Natural killer cell (primary cell): ENCODE data around the gene ZNF521. TPM values are rescaled to one million over a fixed set of nuclear protein-coding genes. Genes with fewer than 3 reads are reported as not detected.

Source experiments
- ATAC-seq, 3 donors: fragments of 150-1000 bp in 2 of 3; fragments of 200-7000 bp in 1 of 3; cut with Tn5 transposase; 1 replicate in 1 of 3; 2 replicates in 2 of 3; pipeline ENCODE4 v1.10.0; 2021; ENCODE audit warnings: mild to moderate bottlenecking in 2 of 3, moderate library complexity in 2 of 3
- DNase-seq, 2 donors: peaks; one replicate each; pipeline versions ENCODE4 v3.0.0 to v3.0.0-alpha.2; 2013 to 2021; ENCODE audit warnings: mixed read lengths in 1 of 2
- H3K27ac ChIP-seq: one replicate; pipeline ENCODE4 v1.5.1; 2013; ENCODE audit warnings: mild to moderate bottlenecking, low read length
- H3K27me3 ChIP-seq: one replicate; pipeline ENCODE4 v1.6.1; 2013; ENCODE audit warnings: low read length; ENCODE audit not compliant: control insufficient read depth, insufficient read depth
- H3K36me3 ChIP-seq: one replicate; pipeline ENCODE4 v1.6.1; 2013; ENCODE audit warnings: low read length; ENCODE audit not compliant: control insufficient read depth, insufficient read depth
- H3K4me1 ChIP-seq: one replicate; pipeline ENCODE4 v1.6.1; 2013; ENCODE audit warnings: low read length; ENCODE audit not compliant: control insufficient read depth, insufficient read depth
- H3K4me3 ChIP-seq: one replicate; pipeline ENCODE4 v1.5.1; 2013; ENCODE audit warnings: low read length
- H3K9me3 ChIP-seq: one replicate; pipeline ENCODE4 v1.6.1; 2013; ENCODE audit warnings: low read length; ENCODE audit not compliant: control insufficient read depth, insufficient read depth
- H3K27ac Mint-ChIP-seq, 2 donors: one replicate each; pipeline ENCODE4 v1.8.0; 2022; ENCODE audit warnings: mild to moderate bottlenecking in 2 of 2, mixed read lengths in 2 of 2, moderate library complexity in 1 of 2
- H3K27me3 Mint-ChIP-seq, 2 donors: one replicate each; pipeline ENCODE4 v1.8.0; 2022; ENCODE audit warnings: low read depth in 2 of 2, mixed read lengths in 2 of 2
- H3K36me3 Mint-ChIP-seq: one replicate; pipeline ENCODE4 v1.8.0; 2022; ENCODE audit warnings: mixed read lengths
- H3K4me1 Mint-ChIP-seq, 2 donors: one replicate each; pipeline ENCODE4 v1.8.0; 2022; ENCODE audit warnings: mixed read lengths in 2 of 2
- H3K4me3 Mint-ChIP-seq: one replicate; pipeline ENCODE4 v1.8.0; 2022; ENCODE audit warnings: mild to moderate bottlenecking, moderate library complexity, mixed read lengths
- H3K9me3 Mint-ChIP-seq, 2 donors: one replicate each; pipeline ENCODE4 v1.8.0; 2022; ENCODE audit warnings: mixed read lengths in 2 of 2
- CTCF ChIP-seq: fragments of 200-600 bp; IDR thresholded peaks from one replicate; pipeline ENCODE4 v1.8.0; 2022; ENCODE audit warnings: antibody characterized with exemption
- WGBS: methylation state at CpG from one replicate; pipeline ENCODE4 v1.1.7; 2013; ENCODE audit warnings: missing lambda C conversion rate; ENCODE audit not compliant: insufficient coverage; 5-methylcytosine and 5-hydroxymethylcytosine counted together
- intact Hi-C: fragments of 100-400 bp; cut with micrococcal nuclease; formaldehyde crosslinking; loops from one replicate; pipeline ENCODE4 v1.14.2; 2022
- total RNA-seq, 4 donors: library from RNA; stranded (reverse); fragments of 120-200 nt in 1 of 4; gene quantifications; one replicate each; pipeline versions ENCODE4 v1.2.3 to v1.2.4, GENCODE V29; 2013 to 2022

ZNF521 gene
- total RNA-seq, 3 donors from 2014 or later (not counting 1 experiment from before 2014, with no cell fraction given), result 0.19 to 3.5 (median 0.54) TPM

GRCh38 chr18:25314151-25314837 lies 37.7 kb downstream of the ZNF521 start:
- Histone ChIP-seq H3K27ac (no peak overlapping the region), H3K36me3 (no peaks in the 10 kb centered on the region), H3K4me3 (no peak overlapping the region), H3K9me3 (no peaks in the 10 kb centered on the region), H3K4me1 (no peaks in the 10 kb centered on the region), H3K27me3 (no peaks in the 10 kb centered on the region)
- intact Hi-C loops, result no loop called here
- no peaks in the 10 kb centered on the region for H3K36me3 Mint-ChIP-seq
- H3K27me3 Mint-ChIP-seq, result peaks cover 3 to 18% of the 10 kb centered on the region in 2 donors
- no peaks in the 10 kb centered on the region for H3K4me1 Mint-ChIP-seq
- no peaks in the 10 kb centered on the region for H3K9me3 Mint-ChIP-seq
- H3K4me3 Mint-ChIP-seq, result no peak overlapping the region
- WGBS, result 66% methylated on average over 2 of the region's 3 CpGs
- TF ChIP-seq CTCF, result no peak
- no peak overlapping the region for H3K27ac Mint-ChIP-seq
- ATAC-seq (no peak), DNase-seq (no peak)

GRCh38 chr18:25313268-25313667 lies 38.7 kb downstream of the ZNF521 start:
- Mint-ChIP-seq H3K9me3 (no peaks in the 10 kb centered on the region), H3K4me3 (no peak overlapping the region), H3K36me3 (no peaks in the 10 kb centered on the region), H3K4me1 (no peaks in the 10 kb centered on the region), H3K27me3 (peaks cover 7 to 13% of the 10 kb centered on the region in 2 donors), H3K27ac (no peak overlapping the region)
- Histone ChIP-seq H3K36me3 (no peaks in the 10 kb centered on the region), H3K4me3 (no peak overlapping the region), H3K27ac (no peak overlapping the region), H3K9me3 (no peaks in the 10 kb centered on the region), H3K27me3 (no peaks in the 10 kb centered on the region), H3K4me1 (no peaks in the 10 kb centered on the region)
- no CpG with 5 or more reads among the region's 1 CpG for WGBS
- TF ChIP-seq CTCF, result no peak
- DNase-seq, result no peak
- no peak for ATAC-seq
- intact Hi-C loops, result no loop called here

GRCh38 chr18:25310045-25310444 lies 41.9 kb downstream of the ZNF521 start:
- no peaks in the 10 kb centered on the region for H3K9me3 ChIP-seq
- no peak overlapping the region for H3K27ac Mint-ChIP-seq
- intact Hi-C loops, result no loop called here
- H3K27me3 Mint-ChIP-seq, result peaks cover 3 to 13% of the 10 kb centered on the region in 2 donors
- no peak for ATAC-seq
- no peak overlapping the region for H3K4me3 Mint-ChIP-seq
- no peaks in the 10 kb centered on the region for H3K9me3 Mint-ChIP-seq
- no peaks in the 10 kb centered on the region for H3K36me3 ChIP-seq
- no peak for DNase-seq
- no peaks in the 10 kb centered on the region for H3K4me1 Mint-ChIP-seq
- H3K27me3 ChIP-seq, result no peaks in the 10 kb centered on the region
- TF ChIP-seq CTCF, result no peak
- H3K36me3 Mint-ChIP-seq, result no peaks in the 10 kb centered on the region
- H3K4me1 ChIP-seq, result no peaks in the 10 kb centered on the region
- H3K27ac ChIP-seq, result no peak overlapping the region
- no peak overlapping the region for H3K4me3 ChIP-seq

GRCh38 chr18:25308381-25308780 lies 43.6 kb downstream of the ZNF521 start:
- peaks cover 3 to 14% of the 10 kb centered on the region in 2 donors for H3K27me3 Mint-ChIP-seq
- no peaks in the 10 kb centered on the region for H3K36me3 Mint-ChIP-seq
- no peak for ATAC-seq
- no peaks in the 10 kb centered on the region for H3K9me3 ChIP-seq
- 32% methylated on average over 2 of the region's 3 CpGs for WGBS
- H3K9me3 Mint-ChIP-seq, result no peaks in the 10 kb centered on the region
- TF ChIP-seq CTCF, result no peak
- H3K27ac Mint-ChIP-seq, result no peak overlapping the region
- H3K27me3 ChIP-seq, result no peaks in the 10 kb centered on the region
- no peak overlapping the region for H3K27ac ChIP-seq
- H3K4me1 ChIP-seq, result no peaks in the 10 kb centered on the region
- no peak overlapping the region for H3K4me3 Mint-ChIP-seq
- no peaks in the 10 kb centered on the region for H3K4me1 Mint-ChIP-seq
- intact Hi-C loops, result loop anchor here (10.0 kb wide), 1 partner anchor 54 kb away; no protein-coding TSS in a partner anchor
- DNase-seq, result no peak
- H3K36me3 ChIP-seq, result no peaks in the 10 kb centered on the region
- no peak overlapping the region for H3K4me3 ChIP-seq
